H1 (cell line): Measurements from ENCODE around the gene SLC9C1. TPM values are rescaled to one million over a fixed set of nuclear protein-coding genes. Genes with fewer than 3 reads are reported as not detected.

Experiments
- BRCA1 ChIP-seq: IDR thresholded peaks from 2 replicates; pipeline ENCODE4 v1.6.1; 2012; ENCODE audit warnings: low read depth, low read length, improper control_type of control experiment
- CEBPB ChIP-seq: IDR thresholded peaks from 2 replicates; pipeline ENCODE4 v1.6.1; 2012; ENCODE audit warnings: low read depth, low read length
- CHD1 ChIP-seq: IDR thresholded peaks from 2 replicates; pipeline ENCODE4 v1.6.1; 2012; ENCODE audit warnings: low read depth, low read length, improper control_type of control experiment
- CTBP2 ChIP-seq: IDR thresholded peaks from 2 replicates; pipeline ENCODE4 v1.7.0; 2011; ENCODE audit warnings: borderline replicate concordance, mild to moderate bottlenecking, moderate library complexity, mixed read lengths, low read length; ENCODE audit not compliant: insufficient read depth, insufficient read length
- CTCF ChIP-seq, 3 experiments: IDR thresholded peaks; 1 replicate in 2 of 3; 2 replicates in 1 of 3; pipeline versions ENCODE4 v1.5.1 to v1.6.1; 2011; ENCODE audit warnings: low read length in 3 of 3, mild to moderate bottlenecking in 3 of 3, inconsistent platforms in 2 of 3, low read depth in 1 of 3, moderate library complexity in 1 of 3; ENCODE audit not compliant: insufficient read depth in 1 of 3; ENCODE audit errors: control extremely low read depth in 1 of 3
- E2F6 ChIP-seq: IDR thresholded peaks from 2 replicates; pipeline ENCODE4 v1.6.1; 2012; ENCODE audit warnings: inconsistent platforms
- GTF2F1 ChIP-seq: IDR thresholded peaks from 2 replicates; pipeline ENCODE4 v1.6.1; 2012; ENCODE audit warnings: low read depth, low read length, improper control_type of control experiment, borderline replicate concordance
- HDAC2 ChIP-seq, 2 experiments: fragments of 300-600 bp in 1 of 2; sonication (generic) in 1 of 2; IDR thresholded peaks; 2 replicates each; pipeline ENCODE4 v1.6.1; 2011 to 2012; ENCODE audit warnings: low read depth in 2 of 2, low read length in 2 of 2, mild to moderate bottlenecking in 2 of 2, moderate library complexity in 2 of 2, borderline replicate concordance in 1 of 2, inconsistent platforms in 1 of 2
- HDAC6 ChIP-seq: IDR thresholded peaks from one replicate; pipeline ENCODE4 v1.7.1; 2012; ENCODE audit warnings: low read depth, mild to moderate bottlenecking, inconsistent platforms, low read length, moderate library complexity
- KDM4A ChIP-seq: IDR thresholded peaks from one replicate; pipeline ENCODE4 v1.7.1; 2012; ENCODE audit warnings: low read depth, mild to moderate bottlenecking, moderate library complexity, low read length, inconsistent platforms; ENCODE audit not compliant: severe bottlenecking
- MAX ChIP-seq: IDR thresholded peaks from 2 replicates; pipeline ENCODE4 v1.6.1; 2012; ENCODE audit warnings: inconsistent platforms
- NANOG ChIP-seq: IDR thresholded peaks from 2 replicates; pipeline ENCODE4 v1.6.1; 2011; ENCODE audit warnings: low read length, low read depth, mild to moderate bottlenecking, inconsistent platforms; ENCODE audit not compliant: insufficient read depth, poor library complexity, severe bottlenecking
- NRF1 ChIP-seq: IDR thresholded peaks from 2 replicates; pipeline ENCODE4 v1.6.1; 2011; ENCODE audit warnings: mild to moderate bottlenecking, low read depth, low read length, improper control_type of control experiment
- POU5F1 ChIP-seq: IDR thresholded peaks from 2 replicates; pipeline ENCODE4 v1.6.1; 2011; ENCODE audit warnings: low read depth, mild to moderate bottlenecking, low read length, moderate library complexity
- SAP30 ChIP-seq: fragments of 300-600 bp; sonication (generic); IDR thresholded peaks from 2 replicates; pipeline ENCODE4 v1.7.1; 2012; ENCODE audit warnings: low read length, moderate library complexity, mild to moderate bottlenecking, inconsistent platforms; ENCODE audit not compliant: insufficient read depth, insufficient replicate concordance
- SIX5 ChIP-seq: IDR thresholded peaks from 2 replicates; pipeline ENCODE4 v1.6.1; 2011; ENCODE audit warnings: mild to moderate bottlenecking, low read depth, low read length
- SP4 ChIP-seq: IDR thresholded peaks from 2 replicates; pipeline ENCODE4 v1.6.1; 2012; ENCODE audit warnings: low read length, inconsistent platforms
- SUZ12 ChIP-seq: fragments of 200-600 bp; sonication (generic); IDR thresholded peaks from 2 replicates; pipeline ENCODE4 v1.6.1; 2012; ENCODE audit warnings: mild to moderate bottlenecking, inconsistent platforms, low read length, moderate library complexity, mixed read lengths
- TAF7 ChIP-seq: optimal IDR thresholded peaks from 2 replicates; pipeline ENCODE3; 2011; ENCODE audit warnings: low read depth, mild to moderate bottlenecking, inconsistent platforms, low read length, moderate library complexity, borderline replicate concordance
- YY1 ChIP-seq: IDR thresholded peaks from 2 replicates; pipeline ENCODE4 v1.6.1; 2011; ENCODE audit warnings: low read depth, mild to moderate bottlenecking, low read length
- polyA plus RNA-seq, 7 experiments: library from polyadenylated mRNA; depleted of rRNA in 3 of 7; stranded (reverse) in 5 of 7; unstranded in 2 of 7; fragments of >200 nt in 5 of 7; fragments of 200-250 nt in 2 of 7; gene quantifications; 1 replicate in 5 of 7; 2 replicates in 1 of 7; 4 replicates in 1 of 7; pipeline versions ENCODE4 v1.2.1 to v1.2.3, GENCODE V29; 2011 to 2013; ENCODE audit warnings: missing spikeins in 2 of 7, mixed read lengths in 2 of 7
- total RNA-seq: library from RNA; stranded (reverse); fragmentation: NEBNext Ultra II Directional; extraction: Animal tissue kit (Norgen Biotek cat#: 25700); gene quantifications from 2 replicates; pipeline ENCODE4 v1.2.1, GENCODE V29; 2021

Gene SLC9C1
- total and polyA plus RNA-seq, 2 of the 8 experiments (the other 6 are each of a cell fraction or from before 2014, with no cell fraction given) = 0.15 to 0.24 TPM

GRCh38 chr3:112136959-112137693 is 156.9 kb downstream of the SLC9C1 start (continued):
- TF ChIP-seq CTBP2 = no peak
- no peak for TF ChIP-seq E2F6
- TF ChIP-seq SIX5 = no peak
- no peak for TF ChIP-seq KDM4A
- TF ChIP-seq SAP30 = no peak
- TF ChIP-seq HDAC6 = no peak
- no peak for TF ChIP-seq GTF2F1
- TF ChIP-seq TAF7 = no peak
- no peak for TF ChIP-seq SP4
- peak in 2 of 3 experiments; percentile 60 to 74; a peak in 3 of 4 replicates for TF ChIP-seq CTCF (IDR thresholded peaks at IDR 0.05; ENCODE audit: control extremely low read depth in 1 of 3, insufficient read depth in 1 of 3, low read depth in 1 of 3, low read length in 3 of 3)
- no peak for TF ChIP-seq POU5F1
- peak; percentile 62 for TF ChIP-seq CEBPB
- TF ChIP-seq NANOG = peak; percentile 82
- TF ChIP-seq YY1 = peak; percentile 17; the same call in 1 of the 2 replicates
- TF ChIP-seq HDAC2 (IDR thresholded peaks at IDR 0.05; ENCODE audit: borderline replicate concordance in 1 of 2, low read depth in 2 of 2, low read length in 2 of 2) = no peak; a peak in 1 of 4 replicates
- peak; percentile 75 for TF ChIP-seq MAX
- no peak for TF ChIP-seq BRCA1
- no peak for TF ChIP-seq NRF1
- no peak for TF ChIP-seq SUZ12
- TF ChIP-seq CHD1 = no peak
